Fibroblast of pulmonary artery (primary cell): ENCODE results near the gene HERC2.

Experiments used
- DNase-seq: peaks from one replicate; pipeline ENCODE4 v3.0.0-alpha.2; 2010; ENCODE audit warnings: low read depth
- H3K4me3 ChIP-seq: replicated peaks from 2 replicates; pipeline ENCODE4 v1.5.1; 2011; ENCODE audit warnings: low read depth, mild to moderate bottlenecking, control low read depth, low read length, moderate library complexity
- CTCF ChIP-seq: IDR thresholded peaks from 2 replicates; pipeline ENCODE4 v1.5.1; 2011; ENCODE audit warnings: mild to moderate bottlenecking, control low read depth, low read length, inconsistent platforms; ENCODE audit errors: missing control alignments

Gene HERC2

GRCh38 chr15:28103831-28104230 is 218.1 kb downstream of the HERC2 start:
- no peak for TF ChIP-seq CTCF
- no peak for DNase-seq
- no peak overlapping the region for H3K4me3 ChIP-seq

DNA sequence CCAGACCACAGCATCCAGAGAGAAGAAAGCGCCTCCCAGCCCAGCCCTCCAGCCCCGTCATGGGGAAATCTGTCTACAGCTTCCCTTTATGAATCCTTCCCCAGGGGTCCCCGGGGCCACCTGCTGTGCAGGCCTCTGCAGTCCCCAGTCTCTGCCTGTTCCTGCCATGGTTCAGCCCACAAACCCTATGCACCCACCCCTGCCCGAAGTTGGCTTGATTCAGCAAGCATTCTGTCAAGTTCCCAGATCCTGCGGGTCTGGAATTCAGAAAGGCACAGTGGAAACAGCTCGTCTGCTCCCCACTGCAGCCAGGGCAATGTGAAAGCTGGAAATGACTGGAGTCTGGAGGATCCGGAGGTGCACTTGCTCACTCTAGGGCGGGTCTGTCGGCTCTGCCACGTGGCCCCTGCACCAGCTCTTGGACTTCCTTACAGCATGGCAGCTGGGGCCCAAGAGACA is 220.0 kb downstream of the HERC2 start:
- no peak for DNase-seq
- no peak overlapping the region for H3K4me3 ChIP-seq
- TF ChIP-seq CTCF = no peak

DNA sequence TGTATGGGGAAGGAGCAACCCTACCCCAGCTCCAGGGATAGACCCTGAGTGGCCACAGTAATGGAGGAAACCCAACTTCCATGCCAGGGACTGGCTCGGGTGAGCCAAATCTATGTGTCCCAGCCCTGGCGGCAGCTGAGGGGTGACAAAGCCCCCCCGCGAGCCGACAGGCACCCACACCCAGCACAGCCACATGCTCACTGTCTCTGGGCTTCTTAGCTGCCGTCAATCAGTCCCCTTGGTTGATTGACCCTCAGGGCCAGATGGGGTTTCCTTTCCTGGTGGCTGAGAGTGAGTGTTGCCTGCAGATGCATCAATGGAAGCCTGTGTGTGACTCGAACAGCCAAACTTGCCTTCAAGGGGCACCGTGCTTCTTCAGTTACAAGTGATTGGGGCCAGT is 220.8 kb downstream of the HERC2 start:
- no peak for DNase-seq
- no peak overlapping the region for H3K4me3 ChIP-seq
- TF ChIP-seq CTCF = no peak

DNA sequence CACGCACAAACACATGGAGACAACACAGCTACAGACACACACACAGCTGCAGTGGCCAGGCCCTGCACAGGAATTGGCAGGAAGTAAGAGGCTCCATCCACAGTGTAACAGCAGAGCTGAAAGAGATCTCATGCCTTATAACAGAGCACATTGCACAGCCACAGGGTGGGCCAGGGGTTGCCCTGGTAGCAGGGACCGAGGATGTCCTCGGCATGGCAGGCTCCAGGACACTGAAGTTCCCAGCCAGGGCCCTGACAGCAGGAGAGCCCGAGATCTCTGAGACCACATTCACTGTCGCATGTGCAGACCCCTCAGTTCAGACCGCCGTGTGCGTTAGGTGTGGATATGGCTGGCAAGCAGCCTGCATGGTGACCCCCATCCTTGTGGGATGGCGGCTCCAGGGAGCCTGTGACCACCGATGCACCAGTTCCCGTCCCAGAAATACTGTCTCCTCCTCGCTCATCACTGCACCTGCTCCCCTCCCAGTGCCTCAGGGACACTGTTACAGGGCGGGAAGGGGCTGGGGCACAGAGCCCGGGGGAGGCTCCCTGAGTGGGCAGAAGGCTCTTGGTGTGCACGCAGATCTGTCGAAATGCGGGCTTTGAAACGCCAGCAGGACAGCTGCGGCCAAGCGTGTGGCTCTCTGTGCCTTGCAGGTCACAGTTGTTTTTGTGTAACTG is 221.3 kb downstream of the HERC2 start:
- TF ChIP-seq CTCF = no peak
- no peak overlapping the region for H3K4me3 ChIP-seq
- no peak for DNase-seq

GRCh38 chr15:28099555-28100140 is 222.3 kb downstream of the HERC2 start:
- no peak for TF ChIP-seq CTCF
- H3K4me3 ChIP-seq = peak overlapping the region; percentile 22
- no peak for DNase-seq

DNA sequence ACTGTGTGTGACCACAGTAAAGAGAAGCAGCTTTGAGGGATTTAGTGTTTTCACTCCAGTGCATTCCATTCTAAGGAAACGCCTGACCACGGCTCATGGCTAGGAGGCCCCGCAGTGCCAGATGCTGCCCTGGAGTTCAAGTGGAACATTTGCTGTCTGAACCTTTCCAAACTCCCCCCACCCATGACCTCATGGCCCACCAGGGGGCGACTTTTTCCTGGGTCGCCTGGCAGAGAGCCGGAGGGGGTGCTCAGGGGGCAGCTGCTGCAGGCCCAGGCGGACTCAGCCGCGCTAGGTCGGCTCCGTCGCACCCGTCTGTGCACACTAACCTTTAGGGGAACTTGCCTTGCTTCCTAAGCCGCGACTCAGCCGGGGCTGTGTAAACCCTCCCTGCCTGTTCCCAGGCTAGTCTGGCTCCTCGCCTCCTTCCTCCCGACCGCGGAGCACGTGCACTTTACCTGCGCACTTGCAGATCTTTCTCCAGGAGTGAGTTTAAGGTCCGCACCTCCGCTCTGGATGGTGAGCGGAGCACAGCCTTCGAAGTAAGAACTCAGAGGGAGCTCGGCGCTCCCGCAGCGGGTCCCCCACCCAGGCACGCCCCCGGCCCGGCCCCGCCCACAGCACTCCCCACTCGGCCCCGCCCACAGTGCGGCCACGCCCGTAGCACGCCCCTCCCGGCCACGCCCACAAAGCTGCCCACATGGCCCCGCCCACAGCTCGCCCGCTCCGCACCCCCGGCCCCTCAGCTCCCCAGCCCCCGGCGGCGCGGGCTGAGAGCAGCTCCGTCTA is 223.0 kb downstream of the HERC2 start, which contains the start of gene OCA2:
Gene OCA2 (minus strand): TSS at position 550 of the 789 bp plus-strand sequence. CDS start 17,441 bp downstream, outside the sequence.
- H3K4me3 ChIP-seq = peak within 1 kb of the TSS; percentile 22
- peak; percentile 25 for DNase-seq
- peak; percentile 11 for TF ChIP-seq CTCF
